GM21390 (cell line): ENCODE measurements around the gene NOTCH4.

Experiments
- ATAC-seq: cut with Tn5 transposase; IDR thresholded peaks from one replicate; pipeline ENCODE4 v1.9.1; 2021; ENCODE audit not compliant: unreplicated experiment

Gene NOTCH4

DNA sequence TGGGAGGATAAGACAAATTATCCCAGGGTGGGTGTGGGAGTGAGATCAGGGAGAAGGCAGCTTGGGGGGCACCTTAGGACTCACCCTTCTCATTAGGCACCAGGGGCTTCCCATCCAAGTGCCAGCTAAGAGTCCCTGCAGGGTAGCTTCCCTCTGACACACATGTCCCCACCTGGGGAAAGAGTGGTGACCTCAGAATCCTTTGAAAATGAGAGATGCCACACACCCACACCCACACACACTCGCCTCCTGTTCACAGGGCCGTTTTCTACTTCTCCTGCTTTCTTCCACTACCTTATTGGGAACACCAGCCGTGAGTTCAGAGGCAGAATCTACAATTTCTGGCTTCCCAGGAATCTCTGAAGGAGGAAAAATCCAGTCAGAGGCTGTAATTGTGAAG, 40.8 kb downstream of the NOTCH4 start:
- ATAC-seq = no peak

DNA sequence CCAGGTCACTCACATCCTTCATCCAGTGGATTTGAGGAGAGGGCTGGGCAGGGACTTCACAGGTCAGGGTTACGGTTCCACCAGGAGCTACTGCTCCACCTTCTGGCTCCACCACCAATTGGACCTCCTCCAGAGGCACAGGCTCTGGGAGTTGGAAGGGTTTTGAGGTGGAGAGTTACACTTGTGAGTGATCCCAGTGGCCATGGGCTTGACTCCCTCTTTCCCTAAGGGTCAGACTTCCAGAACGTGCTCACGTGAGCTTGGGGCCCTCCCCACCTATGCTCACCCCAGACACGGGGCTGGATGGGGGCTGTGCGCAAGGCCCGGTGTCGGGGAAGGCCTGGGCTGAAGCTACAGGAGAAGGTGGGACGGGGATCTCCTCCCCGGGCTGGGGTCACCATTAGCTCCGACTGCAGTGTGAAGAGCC, 41.3 kb downstream of the NOTCH4 start:
- ATAC-seq = no peak

DNA sequence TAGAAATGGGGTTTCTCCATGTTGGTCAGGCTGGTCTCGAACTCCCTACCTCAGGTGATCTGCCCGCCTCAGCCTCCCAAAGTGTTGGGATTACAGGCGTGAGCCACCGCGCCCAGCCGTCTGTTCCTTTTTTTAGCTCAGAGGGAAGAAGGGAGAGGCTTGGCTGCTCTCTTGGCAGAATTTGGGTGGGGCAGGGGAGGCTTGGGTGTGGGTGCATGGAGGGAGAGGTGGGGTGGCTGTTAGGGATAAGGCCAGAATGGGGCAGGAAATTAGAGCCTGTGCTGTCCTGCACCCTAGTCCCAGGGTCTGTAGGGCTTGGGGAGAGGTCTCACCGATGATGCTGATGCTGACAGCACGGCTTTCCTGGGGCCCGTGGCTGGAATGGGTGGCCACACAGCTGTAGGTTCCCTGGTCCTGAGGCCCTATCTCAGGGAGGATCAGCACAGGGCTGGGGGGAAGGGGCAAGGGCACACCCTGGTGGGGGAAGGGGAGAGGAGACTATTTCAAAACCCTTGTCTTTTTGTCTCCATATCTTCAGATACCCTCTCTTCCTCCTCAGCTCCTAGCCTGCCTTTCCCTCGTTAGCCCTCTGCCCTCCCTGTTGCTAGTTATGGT, 41.8 kb downstream of the NOTCH4 start:
- ATAC-seq = no peak

DNA sequence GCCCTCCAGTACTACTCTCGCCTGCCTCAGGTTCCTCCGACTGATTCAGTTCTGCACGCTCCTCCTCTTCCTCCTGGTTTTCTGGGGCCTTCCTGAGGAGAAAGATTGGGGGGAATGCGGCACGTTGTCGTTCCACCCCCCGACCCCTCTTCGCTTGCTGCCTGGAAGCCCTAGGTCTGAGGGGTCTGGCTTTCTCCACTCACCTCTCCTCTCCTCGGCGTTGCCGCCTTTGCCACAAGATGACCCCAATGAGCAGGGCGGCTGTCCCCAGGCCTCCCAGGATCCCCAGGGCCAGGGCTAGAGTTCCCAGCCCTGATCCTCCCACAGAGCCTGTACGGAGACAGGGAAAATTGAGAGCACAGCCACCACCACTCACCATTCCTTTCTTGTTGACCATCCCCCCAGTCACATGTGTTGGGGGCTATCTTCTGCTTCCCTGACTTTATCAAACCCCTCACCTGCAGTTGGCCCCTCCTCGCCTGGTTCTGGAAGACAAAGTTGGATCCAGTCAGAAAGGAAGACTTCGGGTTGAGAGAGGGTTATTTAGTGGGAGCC, 42.6 kb downstream of the NOTCH4 start:
- ATAC-seq = no peak

DNA sequence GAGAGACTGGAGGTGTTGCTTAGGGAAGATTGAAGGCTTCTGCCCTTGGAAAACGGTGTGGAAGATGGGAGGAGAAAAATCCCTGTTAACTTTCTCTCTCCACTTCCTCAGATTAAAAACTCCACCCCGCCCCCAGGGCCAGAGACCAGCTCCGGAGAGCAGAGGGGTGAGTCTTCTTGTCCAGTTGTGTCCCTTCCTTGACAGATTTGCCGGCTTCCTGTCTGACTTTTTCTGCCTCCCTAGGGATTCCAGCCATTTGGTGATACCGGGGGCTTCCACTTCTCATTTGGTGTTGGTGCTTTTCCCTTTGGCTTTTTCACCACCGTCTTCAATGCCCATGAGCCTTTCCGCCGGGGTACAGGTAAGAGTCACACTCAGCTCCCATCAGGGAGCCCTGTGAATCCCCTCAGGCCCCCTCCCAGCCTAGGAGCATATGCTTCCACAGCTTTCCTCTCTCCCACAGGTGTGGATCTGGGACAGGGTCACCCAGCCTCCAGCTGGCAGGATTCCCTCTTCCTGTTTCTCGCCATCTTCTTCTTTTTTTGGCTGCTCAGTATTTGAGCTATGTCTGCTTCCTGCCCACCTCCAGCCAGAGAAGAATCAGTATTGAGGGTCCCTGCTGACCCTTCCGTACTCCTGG, 44.0 kb downstream of the NOTCH4 start:
- no peak for ATAC-seq

DNA sequence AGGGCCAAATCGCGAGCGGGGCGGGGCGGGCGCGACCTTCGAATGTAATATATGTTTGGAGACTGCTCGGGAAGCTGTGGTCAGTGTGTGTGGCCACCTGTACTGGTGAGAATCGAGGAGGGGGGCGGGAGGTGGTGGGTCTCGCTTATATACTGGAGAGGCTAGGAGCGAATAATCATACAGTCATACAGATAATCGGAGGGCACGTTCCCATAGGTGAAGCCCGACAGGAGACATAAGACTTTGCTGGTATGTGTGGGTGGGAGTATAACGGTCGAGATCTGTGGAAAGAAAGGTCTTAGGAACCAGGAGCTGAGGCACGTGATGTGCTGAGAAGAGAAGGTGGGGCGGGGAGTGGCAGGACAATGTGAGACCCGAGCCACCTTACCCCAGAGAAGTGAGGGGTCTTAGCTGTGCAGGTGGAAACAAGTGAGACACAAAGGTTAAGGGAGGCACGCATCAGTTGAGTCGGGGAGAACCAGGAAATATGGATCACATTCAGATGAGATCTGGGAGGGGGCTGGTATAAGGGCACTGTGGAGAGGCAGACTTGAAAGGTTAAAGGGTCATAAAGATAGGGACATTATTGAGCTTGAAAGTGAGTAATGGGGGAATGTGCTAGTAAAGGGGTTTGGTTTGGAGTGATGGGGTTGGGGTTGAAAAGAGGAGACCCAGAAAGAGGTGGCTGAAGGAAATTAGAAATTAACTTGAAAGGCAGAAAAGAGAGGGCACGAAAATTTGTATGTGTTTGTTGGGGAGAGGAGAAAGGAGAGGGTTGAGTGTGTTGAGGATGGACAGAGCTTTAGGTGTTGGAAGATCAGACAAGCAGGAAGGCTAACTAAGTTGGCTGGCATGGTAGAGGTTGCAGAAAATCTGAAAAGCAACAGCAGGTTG, 45.1 kb downstream of the NOTCH4 start:
- ATAC-seq = no peak

DNA sequence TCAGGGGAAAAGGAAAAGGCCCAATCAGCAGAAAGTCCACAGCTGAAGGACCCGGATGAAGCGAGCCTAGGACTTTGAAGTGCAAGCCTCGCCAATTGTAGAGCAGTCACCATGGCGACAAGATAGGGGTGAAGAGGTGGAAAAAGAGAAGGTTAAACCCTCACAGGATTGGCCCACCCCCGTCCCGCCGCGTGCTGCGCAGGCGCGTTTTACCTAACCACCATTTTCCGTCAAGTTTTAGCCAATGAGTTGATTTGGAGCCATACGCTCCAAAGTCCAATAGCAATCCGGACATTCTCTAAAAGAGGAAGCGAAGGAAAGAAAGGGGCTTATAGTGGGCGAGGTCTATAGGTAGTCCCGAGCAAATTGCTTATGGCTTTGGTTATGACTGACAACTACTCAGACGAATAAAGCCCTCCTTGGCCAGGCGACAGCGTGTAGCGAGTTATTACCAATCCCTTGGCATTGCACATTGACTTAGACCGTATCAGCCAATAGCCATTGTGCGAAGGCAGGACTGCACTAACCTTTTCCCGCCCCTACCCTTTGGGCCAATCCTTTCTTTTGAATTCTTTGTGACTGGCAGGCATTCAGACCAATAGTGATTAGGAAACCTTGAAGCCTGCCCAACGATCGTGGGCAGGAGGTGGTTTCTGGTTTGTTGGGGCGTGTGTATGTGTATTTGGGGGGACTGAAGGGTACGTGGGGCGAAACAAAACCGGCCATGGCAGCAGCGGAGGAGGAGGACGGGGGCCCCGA, 45.9 kb downstream of the NOTCH4 start, which contains the start of gene RNF5:
RNF5 (plus strand) TSS at position 618 of the 759 bp plus-strand sequence; CDS start at position 725, 107 bp downstream.
- peak; percentile 74 for ATAC-seq

DNA sequence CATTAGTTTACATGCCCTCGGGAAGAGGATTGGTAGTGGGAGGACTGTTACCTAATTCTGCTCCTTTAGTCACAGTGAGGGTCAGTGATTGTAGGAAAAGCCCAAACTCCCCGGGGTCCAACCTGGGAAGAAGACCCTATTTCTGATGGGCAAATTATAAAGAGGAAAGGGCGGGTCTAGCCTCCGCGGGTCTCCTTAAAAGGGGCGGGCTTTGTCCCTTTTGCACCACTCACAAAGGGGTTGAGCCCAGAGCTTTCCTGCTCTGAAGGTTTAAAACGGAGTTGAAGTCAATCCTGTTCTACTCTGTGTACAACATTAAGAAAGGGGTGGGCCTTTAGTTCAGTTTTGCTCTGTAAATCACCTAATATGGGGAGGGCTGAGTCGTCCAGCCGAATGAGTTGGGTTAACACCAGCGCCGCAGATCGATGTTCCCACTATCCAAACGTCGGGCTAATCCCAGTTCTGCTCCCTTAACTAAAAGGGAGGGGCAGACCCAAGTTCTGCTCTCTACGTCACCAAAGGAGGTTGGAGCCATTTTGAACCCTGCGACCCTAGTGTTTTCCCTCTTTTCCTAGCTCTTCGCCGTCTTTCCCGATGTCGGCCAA, 46.6 kb downstream of the NOTCH4 start:
- ATAC-seq = peak; percentile 4

DNA sequence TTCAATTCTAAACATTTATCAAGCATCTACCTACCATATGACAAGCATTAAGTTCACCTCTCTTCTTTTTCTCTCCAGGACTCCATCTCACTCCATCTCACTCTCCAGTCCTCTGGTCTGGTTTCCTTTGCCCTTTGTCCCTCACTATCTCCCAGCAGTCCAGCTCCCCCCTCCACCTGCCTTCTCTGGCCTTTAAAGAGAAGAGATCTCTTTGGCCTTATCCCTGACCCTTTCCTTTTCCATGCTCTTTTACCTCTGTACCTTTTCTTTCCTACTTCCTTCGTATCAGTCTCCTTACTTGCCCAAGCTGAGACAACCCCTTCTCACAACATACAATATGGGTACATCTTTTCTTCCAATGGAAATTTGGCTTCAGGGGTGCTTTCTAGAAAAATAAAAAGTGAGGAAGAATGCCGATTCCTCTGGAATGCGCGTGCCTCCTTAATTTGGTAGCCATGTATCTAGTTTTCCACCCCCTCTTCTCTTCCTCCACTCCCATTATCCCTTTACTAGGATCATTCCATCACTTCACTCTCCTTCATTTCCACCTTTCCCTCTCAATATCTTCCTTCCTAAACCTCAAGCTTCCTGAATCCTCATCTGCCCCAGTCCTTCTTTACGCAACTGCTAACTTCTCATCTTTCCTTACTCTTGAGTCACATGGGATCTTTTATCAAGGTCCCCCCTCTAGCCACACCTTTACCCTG, 47.2 kb downstream of the NOTCH4 start:
- ATAC-seq = no peak

DNA sequence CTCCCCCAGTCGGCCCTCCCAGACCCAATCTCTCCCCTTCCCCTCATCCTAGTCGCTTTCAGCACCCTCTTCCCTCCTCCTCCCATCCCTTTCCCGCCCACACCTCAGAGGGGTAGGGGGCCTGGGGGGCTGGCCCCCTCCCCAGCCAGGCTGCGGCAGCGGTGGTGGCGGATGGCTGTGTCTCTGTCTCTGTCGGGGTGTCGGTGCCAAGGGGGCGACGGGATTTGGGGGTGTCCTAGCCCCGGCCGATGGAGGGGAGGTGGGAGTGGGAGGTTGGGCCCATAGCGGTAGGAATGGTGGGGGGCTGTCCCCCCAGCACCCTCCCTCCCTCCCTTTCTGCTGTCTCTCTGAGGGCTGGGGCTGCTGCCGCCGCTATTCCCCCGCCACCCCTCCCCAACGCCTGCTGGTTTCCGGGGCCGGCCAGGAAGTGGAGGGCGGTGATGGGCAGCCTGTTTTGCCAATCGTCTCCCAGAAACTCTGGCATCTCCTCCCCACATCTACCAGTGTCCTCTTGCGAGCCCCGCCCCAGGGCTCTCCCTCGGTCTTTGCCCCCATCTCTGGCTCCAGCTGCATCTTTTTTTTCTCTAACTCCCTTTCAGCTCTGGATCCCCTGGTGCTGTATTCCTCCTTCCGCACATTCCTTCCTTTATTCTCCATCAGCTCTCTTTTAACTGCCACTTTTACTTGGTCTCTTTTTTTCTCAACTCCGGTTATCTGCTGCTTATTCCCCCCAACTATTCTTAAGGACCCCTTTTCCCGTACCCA, 48.0 kb downstream of the NOTCH4 start, which contains the start of gene AGPAT1:
AGPAT1 (minus strand) TSS at position 374 of the 765 bp plus-strand sequence. CDS start 4,588 bp downstream, outside the sequence.
- ATAC-seq = peak; percentile 40

DNA sequence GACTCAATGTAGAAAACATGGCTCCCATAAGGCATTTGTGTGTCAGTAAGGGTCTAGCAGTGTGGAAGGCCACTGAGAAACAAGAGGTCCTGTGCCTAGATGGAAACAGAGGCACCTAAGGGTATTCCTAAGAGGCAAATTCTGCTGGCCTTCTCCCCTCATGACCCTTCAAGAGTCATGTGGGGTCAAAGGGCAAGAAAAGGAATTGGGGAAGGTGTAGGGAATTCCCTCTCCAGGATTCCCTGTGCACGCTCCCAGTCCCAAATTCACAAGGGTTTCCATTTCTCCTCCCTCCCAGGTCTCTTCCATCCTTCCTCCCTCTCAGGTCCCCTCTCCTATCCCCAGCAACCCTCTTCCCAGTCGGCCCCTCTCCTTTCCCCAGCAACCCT, 48.6 kb downstream of the NOTCH4 start:
- no peak for ATAC-seq

DNA sequence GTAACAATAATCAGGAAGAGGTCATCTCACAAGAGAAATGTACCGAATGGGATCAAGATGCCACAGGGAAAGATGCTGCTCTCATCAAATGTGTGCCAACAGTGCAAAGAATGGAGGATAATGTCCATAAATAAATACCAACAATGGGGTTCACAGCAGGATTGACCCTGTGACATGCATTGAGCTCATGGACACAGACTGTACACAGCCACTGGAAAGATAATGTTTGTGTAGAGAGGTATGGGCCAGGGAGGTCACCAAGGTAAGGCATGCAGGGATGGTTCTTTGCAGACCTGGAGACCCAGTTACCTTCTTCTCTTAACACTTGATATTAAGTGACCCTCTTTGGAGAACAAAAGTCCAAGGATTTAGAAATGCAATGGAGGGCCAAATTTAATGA, 49.5 kb downstream of the NOTCH4 start:
- no peak for ATAC-seq

DNA sequence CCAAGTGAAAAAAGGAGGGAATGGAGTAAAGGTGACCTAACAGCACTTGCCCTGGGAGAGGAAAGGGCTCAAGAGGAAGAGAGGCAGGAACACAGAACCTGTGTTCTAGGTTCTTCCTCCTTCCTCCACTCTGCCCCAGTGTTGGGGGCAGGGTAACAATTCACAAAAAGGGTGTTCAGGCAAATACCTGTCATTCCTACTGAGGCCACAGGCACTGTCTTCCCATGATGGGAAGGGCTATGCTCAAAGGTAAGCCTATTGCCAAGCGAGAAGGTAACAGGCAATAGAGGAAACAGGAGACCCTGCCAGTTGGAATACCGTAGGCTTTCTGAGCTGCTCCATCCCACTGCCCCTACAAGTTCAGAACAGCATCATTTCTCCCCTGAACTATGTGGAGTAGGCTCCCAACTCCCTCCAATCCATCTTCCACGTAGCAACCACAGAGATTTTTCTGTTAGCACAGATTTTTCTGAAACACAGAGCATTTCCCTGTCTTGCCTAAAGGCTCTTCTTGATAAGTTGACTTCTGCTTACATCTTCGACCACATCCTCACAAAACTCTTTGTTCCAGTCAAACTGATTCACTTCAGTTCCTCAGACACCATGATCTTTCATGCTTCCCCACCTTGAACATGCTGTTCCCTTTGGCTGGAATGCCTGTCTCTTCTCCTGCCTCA, 50.7 kb downstream of the NOTCH4 start:
- ATAC-seq = no peak

DNA sequence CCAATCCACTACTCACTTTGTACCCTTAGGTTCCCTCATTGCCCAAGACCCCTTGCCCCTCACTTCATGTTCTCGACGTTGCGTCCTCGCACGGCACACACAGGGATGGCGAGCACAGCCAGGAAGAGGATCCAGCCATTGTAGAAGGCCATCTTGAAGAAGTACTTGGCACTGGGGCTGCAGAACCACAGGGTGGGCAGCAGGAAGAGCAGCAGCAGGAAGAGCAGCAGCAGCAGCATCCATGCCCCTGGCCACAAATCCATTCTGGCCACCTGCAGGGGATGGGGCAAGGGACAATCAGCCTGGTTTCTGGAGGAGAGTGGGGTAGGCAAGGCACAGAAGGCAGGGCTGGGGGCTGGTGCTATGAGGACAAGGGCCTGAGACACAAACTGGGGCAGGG, 52.6 kb downstream of the NOTCH4 start:
- ATAC-seq = no peak

DNA sequence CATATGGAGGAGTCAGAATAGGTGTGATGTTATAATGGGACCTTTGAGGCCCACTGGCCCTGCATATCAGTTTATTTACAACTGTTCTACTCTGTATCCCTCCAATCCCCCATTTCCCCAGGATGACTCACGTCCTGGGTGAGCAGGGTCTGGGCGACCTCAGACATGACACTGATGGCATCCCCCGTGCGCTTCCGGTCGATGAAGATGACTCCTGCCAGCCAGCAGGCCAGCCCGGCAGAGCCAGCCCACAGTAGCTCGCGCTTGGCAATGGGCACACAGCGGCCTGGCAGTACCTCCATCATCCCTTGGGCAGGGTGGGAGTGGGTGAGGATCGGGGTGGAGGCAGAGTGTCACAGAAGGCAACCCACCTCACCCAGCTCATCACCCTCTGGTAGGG, 53.6 kb downstream of the NOTCH4 start:
- no peak for ATAC-seq

DNA sequence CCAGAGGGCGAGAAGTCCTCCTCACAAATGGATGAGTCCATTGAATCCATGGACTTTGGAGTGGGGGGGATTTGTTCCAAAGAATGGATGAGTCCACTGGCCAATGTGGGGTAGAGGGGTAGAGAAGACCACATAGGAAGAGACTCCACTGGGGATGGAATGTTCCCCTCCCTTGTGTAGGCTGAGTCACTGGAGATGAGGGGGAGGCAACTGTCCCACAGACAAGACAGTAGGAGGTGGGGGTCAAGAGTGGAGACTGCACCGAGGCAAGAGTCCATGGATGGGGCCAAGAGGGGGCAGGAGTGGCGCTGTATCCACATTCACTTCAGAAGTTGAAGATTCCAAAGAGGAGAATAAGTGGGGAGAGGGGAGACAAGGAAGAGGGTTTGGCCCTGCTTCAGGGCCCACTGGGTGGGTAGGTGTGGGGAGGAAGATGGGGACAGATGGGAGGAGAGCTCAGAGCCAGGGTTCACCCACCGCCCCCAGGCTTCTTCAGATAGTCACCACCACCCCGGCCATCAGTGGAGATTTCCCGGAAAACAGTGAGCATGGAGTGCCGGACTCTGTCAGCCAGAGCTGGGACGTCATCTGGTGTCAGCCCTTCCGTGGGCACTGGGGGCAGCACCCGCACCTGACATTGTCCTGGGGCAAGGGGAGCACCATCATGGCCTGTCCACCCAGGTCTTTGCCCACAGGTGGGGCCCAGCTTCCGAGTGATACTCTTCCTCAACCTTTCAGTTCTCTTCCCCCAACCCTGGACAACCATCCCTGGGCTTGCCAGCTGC, 54.9 kb downstream of the NOTCH4 start:
- ATAC-seq = no peak

DNA sequence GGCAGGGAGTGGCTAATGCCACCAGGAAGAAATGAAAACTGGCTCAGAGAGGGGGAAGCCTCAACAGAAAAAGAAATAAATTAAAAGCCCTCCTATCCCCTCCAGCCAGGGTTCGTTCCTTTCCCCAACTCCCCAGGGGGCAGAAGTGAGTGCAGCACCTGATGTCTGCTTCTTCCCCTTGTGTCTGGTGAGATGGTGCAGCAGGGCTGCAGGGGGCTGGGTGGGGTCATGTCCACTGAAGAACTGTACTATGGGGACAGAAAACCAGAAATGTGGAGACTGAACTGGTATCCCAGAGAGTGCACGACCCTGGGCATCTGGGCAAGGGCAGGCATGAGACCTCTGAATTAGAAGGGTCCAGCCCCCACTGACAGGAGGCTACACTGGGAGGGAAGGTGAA, 55.5 kb downstream of the NOTCH4 start:
- ATAC-seq = no peak
